Hypothalamus (tissue), 51 donors: ENCODE results near the gene IPPK.
"Not testable (repeated sequence)": the region's sequence is repeated elsewhere in the genome, so short reads cannot be mapped to it uniquely, and the experiment has no call there.

ENCODE experiments used
- DNase-seq, 51 donors: peaks; one replicate each; lab custom pipeline; 2025; lab: John Stamatoyannopoulos, UW

The IPPK gene

DNA sequence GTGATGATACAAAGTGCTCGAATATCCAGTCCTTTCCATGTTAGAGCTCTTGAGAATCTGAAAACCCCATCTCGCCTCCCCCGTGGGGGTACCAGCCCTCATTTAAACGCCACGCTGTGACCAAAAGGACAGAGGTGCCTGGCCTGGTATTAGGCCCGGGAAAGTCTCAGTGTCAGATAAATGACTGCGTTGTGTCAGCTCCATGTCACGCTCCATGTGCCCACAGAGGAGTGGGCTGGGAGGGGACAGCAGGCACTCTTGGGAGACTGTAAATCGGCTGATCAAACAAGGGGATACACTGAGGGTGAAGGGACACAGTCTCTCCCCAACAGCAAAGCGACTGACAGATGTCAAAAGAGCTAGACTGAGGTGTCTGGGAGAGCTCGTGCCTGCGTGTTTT is 68.5 kb downstream of the IPPK start:
- DNase-seq = no peak

DNA sequence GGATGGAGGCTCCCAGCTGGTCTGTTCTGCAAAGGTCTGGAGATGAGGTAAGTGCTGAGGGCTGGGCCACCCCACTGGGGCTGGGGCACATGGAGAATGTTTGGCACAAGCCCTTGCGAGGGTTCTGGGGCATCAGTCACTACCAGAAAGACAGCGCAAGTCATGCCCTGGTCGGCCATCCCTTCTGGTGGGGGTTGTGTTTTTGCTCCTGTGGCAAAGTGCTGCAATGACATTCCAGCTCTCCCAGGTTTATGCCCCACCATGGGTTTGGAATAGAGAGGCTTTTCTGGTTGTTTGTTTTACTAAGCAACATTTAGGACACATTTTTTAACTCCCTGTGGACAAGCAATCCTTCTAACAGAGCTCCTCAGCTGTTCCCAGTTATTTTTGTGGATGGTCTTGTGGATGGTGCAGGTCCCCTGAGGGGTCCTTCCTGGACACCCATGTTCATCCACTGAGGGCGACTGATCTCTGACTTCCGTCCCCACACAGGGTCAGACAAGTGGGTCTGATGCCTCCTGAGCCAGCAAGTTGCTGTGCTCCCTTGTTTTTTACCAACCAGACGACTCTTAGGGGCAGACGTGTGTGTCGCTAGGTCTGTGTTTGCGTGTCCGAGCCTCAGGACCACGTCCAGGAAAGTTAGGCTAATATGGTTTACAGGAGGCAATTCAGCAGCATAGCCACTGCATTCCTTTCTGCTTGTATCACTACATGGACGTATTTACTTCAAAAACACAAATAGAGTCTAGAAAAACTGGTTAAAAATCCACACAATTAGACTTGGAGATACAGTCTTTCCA is 69.3 kb downstream of the IPPK start:
- no peak for DNase-seq

DNA sequence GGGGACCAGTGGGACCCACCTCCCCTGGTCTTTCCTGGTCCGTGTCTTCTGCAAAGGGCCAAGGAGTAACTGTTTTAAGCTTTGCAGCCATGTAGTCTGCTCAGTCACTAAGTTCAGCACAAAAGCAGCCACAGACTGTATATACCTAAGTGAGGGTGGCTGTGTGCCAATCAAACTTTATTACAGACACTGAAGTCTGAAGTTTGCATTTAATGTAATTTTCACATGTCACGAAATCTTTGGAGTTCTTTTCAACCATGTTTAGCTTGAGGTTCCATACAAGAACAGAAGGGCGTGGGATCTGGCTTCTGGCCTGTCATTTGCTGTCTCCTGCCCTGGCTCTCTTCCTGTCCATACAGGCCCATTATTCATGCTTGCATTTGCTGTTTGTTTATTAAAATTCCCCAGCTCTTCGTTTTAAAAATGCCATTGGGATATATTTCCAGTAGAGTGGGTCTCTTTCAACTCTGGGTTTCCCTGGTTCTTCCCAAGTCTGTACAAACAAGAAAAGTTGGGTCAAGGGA is 69.9 kb downstream of the IPPK start:
- DNase-seq = no peak

DNA sequence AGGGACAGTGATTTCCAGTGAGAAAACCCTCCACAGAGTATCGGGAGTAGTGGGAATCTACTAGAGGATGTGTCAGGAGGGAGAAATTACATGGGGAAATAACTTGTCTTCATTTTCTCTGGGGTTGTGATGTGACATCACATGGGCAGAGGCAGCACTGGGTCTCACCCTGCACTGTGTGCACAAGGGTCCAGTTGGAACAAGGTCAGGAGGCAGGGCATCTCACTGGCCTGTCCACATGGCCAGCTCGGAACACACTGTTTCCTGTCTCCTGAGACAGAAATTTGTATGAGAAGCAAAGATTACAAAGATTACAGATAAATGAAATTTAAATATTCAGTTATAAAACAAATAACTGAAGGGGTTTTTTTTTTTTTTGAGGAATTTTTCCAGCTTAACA is 71.5 kb downstream of the IPPK start:
- no peak for DNase-seq

DNA sequence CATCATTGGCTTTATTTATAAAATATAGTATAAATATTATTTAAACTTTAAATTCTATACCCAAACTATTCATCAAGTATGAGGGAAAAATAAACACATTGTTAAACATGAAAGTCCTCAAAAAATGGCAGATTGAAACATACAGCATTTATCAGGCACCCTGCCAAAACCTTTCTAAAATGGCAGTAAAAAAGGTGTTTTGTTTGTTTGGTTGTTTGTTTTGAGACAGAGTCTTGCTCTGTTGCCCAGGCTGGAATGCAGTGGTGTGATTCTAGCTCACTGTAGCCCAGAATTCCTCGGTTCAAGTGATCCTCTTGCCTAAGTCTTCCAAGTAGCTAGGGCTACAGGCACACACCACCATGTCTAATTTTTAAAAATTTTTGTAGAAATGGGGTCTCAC is 74.0 kb downstream of the IPPK start:
- DNase-seq = no peak

DNA sequence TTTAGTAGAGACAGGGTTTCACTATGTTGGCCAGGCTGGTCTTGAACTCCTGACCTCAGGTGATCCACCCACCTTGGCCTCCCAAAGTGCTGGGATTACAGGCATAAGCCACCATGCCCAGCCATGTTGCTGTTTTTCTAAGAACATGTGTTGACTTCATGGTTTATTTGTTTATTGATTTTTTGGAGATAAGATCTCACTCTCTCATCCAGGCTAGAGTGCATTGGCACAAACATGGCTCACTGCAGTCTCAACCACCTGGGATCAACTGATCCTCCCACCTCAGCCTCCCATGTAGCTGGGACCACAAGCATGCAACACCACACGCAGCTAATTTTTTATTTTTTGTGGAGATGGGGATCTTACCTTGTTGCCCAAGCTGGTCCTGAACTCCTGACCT is 74.9 kb downstream of the IPPK start:
- DNase-seq = not testable (repeated sequence)

DNA sequence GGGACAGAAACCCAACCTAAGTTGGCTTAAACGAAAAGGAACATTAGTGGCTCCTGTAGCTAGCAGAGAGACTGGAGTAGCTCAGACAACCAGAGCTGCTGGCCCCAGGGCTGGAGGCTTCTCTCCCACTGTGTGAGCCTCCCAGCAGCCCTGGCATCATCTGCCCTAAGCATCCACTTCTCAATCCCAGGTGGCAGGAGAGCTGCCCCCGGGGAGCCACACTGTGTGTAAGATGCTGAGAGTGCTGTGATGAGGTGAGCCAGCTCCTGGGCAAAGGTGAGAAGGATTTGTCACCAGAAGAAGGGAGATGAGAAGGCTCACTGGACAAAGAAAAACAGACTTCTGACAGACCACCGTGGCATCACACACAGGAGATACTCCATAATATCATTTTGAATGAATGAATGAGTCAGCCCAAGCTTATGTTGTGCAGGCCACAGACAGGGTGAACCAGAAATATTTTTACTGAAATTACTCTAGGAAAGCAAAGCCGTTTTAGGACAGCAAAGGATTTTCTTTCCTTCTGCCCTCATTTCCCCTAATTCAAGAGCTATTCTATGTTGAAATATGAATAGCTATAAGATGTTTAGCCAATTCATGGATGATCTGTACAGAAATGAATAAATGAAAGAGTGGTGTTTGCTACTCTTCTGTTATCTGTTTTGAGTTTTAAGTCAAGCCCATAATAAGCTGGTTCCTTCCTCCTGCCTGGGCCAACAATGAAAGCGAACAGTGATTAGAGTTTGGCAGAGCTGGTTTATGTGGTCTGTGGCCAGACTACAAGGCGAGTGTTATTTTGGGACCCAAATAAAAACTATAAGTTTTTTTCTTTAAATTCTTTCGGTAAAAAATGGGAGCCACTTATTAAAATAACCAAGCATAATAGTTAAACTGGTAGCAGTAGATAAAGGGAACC is 76.7 kb downstream of the IPPK start:
- DNase-seq = no peak

DNA sequence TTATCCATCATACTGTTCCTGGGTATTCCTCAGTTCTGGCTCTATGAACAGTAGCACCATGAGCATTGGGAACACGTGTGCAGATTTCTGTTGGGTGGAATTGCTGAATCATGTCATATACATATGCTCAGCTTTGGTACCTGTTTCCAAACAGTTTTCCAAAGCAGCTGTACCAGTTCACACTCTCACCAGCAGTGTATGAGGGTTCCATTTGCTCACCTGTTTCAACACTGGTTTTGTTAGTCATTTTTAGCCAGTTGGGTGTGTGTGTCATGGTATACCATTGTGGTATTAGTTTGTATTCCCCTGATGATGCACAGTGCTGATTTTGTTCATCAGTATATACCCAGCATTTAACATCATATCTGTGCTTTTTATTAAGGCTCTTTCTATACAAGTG is 77.4 kb downstream of the IPPK start:
- no peak for DNase-seq

DNA sequence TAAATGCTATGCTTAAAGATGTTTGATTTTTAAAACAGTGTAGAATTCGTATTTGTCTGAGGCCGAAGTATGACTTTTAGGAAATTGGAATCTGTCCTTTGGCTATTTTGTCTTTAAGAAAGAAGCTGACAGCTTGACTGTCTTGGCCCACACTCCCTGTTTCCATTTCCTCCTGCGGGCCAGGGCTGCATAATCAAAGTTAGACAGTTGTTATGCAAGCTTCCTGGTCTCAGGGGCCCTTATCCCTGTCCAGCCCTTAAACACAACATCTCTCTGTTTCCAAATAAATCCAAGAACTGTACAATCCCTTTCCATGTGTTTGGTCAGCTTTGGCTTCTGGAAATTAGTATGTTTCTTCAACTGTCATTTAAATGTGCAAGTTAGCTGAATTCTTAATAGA is 79.6 kb downstream of the IPPK start:
- peak in 7 of 51 donors; percentile 5 to 30 (median 16) for DNase-seq

DNA sequence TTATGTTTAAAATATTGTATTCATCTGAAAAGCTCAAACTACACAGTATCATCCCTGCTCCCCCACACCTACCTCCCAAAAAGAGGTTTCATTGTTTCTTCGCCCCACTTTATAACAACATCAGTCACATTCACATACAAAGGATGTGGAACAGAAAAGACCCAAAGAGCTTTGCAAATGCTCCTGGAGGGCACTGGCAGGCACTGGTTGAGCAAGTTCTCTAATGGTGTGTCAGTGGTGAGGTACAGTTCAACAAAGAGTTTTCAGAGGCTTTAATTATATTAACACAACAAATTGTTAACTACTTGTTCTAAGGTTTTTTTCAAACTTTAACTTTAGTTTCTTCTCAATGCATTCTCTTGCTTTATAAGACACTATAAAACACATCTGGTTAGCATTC is 80.0 kb downstream of the IPPK start:
- no peak for DNase-seq

DNA sequence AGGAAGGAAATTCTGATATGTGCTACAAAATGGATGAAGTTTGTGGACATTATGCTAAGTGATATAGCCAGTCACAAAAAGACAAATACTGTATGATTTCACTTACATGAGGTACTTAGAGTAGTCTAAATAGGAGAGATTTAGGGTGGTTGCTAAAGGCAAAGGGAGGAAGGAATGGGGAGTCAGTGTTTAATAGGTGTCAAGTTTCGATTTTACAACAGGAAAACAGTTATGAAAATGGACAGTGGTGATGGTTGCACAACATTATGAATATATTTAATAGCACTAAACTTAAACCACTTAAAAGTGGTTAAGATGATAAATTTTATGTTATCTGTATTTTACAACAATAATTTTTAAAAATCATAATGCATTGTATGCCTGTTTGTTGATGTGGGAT is 93.8 kb downstream of the IPPK start:
- no peak for DNase-seq

DNA sequence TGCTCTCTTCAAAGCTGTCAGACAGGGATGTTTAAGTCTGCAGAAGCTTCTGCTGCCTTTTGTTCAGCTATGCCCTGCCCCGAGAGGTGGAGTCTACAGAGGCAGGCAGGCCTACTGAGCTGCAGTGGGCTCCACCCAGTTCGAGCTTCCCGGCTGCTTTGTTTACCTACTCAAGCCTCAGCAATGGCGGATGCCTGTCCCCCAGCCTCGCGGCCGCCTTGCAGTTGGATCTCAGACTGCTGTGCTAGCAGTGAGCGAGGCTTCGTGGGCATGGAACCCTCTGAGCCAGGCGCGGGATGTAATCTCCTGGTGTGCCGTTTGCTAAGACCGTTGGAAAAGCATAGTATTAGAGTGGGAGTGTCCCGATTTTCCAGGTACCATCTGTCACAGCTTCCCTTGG is 96.3 kb downstream of the IPPK start:
- not testable (repeated sequence) for DNase-seq

DNA sequence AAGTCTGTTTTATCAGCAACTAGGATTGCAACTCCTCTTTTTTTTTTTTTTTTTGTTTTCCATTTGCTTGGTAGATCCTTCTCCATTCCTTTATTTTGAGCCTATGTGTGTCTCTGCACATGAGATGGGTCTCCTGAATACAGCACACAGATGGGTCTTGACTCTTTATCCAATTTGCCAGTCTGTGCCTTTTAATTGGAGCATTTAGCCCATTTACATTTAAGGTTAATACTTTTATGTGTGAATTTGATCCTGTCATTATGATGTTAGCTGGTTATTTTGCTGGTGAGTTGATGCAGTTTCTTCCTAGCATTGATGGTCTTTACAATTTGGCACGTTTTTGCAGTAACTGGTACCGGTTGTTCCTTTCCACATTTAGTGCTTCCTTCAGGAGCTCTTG is 98.1 kb downstream of the IPPK start:
- DNase-seq = not testable (repeated sequence)

DNA sequence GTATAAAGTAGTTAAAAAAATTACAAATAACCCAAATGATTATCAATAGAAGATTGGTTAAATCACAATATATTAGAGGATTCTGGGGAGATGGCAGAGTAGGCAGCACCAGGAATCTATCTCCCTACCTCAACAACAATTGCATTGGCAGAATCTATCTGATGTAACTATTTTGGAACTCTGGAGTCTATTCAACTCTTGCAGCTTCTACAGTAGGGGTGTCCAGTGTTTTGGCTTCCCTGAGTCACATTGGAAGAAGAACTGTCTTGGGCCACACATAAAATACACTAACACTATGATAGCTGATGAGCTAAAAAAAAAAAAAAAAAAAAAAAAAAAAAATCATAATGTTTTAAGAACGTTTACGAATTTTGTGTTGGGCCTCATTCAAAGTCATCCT is 104.9 kb downstream of the IPPK start:
- no peak for DNase-seq

DNA sequence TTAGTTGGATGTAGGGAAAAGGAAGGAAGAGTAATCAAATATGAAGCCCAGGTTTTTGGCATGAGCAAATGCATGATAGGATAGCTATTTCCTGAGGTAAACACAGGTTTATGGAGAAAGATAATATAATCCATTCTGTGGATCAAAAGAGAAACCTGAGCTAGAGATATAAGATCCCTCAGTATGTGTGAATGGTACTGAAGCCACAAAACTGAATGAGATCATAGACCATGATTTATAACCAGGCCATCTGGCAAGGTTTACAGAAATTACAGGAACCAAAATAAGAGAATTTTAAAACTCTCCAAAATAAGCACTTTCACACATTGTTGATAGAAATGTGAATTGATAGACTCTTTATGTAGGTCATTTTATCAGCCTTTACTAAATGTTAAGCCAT is 105.4 kb downstream of the IPPK start:
- DNase-seq = no peak
